NCI-H446 (cell line): Measurements from ENCODE around the gene TSSC4.

Experiments
- DNase-seq, 2 experiments: peaks; one replicate each; lab custom pipeline; 2025; lab: John Stamatoyannopoulos, UW

The TSSC4 gene

DNA sequence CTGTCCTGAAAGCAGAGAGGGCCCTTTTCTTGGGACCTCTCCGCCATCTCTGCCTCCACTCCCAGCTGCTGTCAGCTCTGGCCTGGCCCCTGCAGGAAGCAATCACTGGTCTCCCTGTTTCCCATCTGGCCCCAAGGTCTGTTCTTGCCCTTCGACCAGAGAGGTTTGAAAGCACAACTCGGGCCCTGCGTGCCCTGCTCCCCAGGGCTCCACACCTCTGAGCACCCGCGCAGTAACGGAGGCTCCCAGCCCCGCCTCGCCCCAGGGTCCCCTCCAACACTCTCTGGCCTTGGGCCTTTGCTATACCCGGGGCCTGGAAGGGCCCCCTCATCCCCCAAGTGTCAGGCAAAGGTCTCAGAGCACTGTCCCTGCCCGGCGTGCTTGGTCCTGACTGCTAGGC is 31.2 kb upstream of the TSSC4 start:
- no peak for DNase-seq

DNA sequence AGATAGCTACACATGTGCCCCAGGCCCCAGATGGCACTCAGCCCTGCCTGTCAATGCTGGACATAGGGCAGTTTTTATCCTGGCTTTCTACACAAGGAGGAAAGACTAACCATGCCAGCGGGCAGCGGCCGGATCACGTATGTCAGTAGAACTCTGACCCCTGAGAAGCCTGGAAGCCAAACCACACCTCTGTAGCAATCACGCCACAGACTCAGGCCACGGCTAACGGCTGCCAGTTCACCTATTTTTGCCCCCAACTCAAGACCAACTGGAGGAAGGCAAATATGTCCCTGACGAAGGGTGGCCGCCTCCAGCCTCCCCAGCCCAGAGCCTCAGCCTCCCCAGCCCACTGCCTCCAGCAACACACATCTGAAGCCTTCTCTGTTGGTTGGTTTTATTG is 30.7 kb upstream of the TSSC4 start:
- no peak for DNase-seq

DNA sequence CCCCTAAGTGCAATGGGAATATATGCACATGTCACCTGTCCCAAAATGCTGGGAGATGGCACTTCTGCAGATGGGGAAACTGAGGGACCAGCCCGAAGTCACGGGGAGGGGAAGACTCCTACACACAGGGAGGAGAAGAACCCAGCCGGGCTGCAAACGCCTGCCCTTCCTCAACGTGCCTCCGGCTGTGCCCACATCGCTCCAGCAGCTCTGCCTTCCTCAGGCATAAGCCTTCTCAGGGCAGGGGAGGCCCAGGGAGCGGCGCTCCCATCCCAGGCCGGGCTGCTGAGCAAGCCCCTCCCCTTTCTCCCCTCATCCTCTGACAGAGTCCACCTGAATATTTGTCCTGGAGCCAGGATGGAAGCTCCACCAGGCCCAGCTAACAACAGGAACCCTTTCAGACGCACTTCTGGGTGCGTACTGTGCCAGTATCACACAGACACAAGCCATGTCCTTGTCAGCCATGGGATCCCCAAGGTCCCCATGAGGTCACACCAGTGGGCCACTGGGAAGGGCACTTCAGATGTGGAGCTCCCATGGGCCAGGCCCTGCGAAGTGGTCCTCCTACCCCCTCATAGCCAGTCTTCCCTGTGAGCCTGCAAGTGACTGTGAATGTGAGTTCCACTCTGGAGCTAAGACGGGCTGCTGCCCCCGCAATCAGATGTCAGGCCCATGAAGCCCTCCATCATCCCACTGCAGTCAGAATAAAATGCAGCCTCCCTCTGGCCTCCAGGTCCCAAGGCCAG is 25.9 kb upstream of the TSSC4 start:
- no peak for DNase-seq

DNA sequence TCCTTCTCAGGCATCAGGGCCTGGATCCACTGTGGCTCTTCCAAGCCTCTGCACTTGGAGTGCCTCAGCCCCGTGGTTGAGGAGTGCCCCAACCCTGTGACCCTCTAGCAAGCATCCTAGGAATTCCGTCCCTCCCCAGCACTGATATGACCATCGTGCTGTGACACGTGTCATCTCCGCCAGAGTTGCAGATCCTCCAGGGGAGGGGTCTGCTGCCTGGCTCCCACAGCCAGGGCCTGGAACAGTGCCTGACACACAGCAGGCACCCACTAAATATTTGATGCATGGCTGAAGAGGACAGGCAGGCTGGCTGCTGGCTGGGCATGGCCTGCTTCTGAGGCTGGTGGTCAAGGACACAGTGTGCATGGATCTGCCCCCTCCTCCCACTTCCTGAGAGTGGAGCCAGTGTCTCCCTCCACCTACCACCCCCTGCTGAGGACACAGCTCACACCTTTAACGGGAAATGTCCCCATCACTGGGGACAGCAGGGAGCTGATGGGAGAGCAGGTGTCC is 25.2 kb upstream of the TSSC4 start:
- no peak for DNase-seq

DNA sequence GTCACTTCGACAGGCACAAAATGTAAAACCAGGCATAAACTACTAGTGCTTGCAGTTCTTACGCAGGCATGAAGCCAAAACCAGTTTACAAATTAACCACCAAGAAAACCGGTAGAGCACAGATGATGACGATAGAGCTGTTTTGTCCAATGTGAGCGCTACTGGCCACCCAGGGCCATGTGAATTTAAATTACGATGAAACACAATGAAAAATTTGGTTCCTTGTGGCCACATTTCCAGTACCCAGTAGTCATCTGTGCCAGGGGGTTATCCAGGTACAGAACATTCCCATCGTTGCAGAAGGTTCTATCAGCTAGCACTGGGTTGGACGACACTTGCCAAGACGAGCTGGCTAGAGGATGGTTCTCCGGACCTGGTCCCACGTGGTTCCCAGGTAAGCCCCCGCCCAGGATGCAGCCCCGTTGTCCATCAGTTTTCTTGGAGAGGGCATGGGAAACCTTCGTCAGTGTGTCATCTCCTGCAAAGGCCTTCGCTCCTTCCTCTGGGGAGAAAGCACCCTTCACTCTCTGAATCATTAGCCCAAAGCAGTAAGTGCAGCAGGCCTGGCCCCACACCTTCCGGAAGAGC is 24.5 kb upstream of the TSSC4 start:
- no peak for DNase-seq

DNA sequence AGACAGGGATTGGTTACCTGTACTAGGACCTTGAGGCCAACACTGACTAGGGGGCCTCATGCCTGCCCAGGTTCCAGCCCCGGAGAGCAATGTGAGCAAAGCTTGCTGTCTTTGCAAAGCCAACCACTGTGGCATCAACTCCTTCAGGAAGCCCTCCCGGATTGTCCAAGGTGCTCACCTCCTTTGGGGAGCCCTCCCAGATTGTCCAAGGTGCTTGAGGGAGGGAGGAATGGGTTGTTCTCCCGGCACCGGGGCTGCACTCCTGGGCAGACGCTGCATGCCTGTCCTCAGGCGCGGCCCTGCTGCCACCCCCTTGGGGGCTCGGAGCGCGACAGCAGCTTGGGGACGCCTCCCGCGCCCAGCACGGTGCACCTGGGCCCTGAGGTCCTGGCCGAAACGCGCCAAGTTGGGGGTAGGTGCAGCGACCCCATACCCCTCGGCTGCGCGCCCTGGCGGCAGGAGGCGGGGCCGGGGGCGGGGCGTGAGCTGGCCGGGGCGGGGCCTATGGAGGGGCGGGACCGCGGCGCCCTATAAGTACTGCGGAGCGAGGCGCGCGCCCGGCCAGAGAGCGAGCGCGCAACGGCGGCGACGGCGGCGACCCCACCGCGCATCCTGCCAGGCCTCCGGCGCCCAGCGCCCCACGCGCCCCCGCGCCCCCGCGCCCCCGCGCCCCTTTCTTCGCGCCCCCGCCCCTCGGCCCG is 23.6 kb upstream of the TSSC4 start, which contains the start of gene CD81:
TSS of gene CD81 (plus strand) at position 560 of the 701 bp plus-strand sequence. CDS start 240 bp downstream, outside the sequence.
- DNase-seq: peak in 1 of 2 experiments; percentile 56

DNA sequence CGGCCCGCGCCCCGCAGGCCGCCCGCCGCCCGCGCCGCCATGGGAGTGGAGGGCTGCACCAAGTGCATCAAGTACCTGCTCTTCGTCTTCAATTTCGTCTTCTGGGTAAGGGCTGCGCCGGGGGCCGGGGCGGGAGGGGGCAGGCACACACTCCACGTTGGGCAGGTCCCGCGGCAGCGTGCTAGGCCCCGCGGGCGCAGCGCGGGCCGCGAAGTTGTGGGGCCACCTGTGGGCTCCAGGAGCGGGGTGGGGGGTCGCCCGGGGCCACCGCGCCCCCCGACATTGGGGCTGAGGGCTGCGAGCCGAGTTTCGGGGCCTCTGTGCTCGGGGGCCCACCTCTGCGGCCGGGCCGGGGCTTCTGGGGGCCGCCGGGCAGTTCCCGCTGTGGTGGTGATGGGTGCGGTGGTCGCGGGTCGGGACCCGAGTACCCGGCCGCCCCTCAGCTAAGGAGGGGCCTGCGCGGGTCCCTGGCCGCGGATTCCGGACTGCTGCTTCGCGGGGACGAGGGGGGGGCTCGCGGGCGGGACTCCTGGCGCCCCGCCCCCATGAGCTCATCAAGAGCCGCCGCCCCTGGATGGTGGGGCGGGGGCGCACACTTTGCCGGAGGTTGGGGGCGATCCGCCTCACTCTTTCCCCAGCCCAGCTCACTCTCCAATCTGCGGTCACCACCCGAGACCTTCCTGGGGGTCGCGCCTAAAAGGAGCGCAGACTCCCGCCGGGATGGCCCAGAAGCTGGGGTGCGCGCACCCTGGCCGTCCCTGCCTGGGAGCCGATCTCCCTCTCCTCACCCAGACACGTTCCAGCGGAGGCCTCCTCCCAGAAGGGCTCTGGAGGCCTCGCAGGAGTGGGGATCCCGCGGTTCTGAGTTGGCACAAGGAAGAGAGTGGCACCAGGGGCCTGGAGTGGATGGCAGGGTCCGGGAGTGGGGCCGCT is 22.8 kb upstream of the TSSC4 start:
- peak in 1 of 2 experiments; percentile 62 for DNase-seq

DNA sequence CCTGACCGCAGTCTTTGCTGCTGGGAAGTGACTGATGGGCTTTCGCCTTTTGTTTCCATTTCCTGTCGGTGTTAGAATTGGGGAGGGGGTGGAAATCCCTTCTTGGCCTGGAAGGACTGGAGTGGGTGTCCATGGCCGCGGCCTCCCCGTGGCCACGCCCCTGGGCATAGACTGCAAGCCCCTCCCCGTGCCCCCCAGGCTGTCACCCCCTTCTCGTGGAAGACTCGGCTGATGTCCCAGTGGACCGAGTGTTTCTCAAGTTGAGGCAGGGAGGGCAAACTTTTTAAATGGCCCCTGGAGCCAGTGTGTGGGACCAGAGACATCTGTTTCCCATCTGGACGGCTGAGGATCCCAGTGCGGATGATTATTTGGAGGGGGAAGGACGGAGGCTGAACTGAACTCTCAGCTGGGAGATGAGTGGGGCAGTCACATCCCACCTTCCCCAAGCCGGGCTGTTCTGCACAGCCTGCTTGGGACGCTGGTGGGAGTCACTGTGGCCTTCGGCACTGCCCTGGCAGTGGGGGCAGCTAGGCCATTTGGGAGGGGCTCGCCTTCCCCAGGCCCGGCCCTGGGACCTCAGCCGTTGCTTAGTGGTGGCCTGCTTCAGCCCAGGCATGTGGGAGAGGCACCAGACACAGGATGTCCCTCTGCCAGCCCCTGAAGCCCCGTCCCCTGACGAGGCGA is 21.9 kb upstream of the TSSC4 start:
- DNase-seq: no peak

DNA sequence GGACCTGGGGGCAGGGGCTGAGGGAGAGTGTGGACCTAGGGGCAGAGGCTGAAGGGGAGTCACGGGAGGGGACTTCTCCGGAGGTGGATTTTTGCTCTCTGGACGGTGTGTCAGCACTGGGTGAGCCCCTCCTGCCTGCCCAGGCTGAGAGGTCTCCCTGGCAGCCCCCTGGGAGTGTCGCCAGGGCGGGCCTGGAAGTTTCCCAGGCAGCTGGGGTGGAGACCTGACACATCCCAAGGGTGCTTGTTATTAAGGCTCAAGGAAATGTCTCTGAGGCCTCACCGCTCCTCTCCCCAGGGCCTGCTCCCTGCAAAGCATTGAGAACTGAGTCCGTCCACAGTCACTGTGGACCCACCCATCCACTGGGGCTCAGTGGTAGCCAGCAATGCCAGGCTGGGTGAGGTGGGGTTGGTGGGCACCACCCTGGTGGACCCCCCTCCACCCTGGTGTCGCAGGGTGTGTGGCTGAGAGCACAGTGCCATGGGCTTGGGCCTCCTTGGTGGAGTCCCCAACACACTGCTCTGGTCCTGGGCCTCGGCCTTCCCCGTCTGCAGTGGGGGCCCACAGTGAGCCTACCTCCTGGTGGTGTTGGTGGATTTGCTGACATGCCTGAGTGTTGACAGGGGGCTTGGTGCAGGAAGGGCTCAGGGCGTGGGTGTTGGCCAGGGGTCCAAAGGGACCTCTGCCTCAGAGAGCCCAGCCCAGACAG is 20.9 kb upstream of the TSSC4 start:
- no peak for DNase-seq

DNA sequence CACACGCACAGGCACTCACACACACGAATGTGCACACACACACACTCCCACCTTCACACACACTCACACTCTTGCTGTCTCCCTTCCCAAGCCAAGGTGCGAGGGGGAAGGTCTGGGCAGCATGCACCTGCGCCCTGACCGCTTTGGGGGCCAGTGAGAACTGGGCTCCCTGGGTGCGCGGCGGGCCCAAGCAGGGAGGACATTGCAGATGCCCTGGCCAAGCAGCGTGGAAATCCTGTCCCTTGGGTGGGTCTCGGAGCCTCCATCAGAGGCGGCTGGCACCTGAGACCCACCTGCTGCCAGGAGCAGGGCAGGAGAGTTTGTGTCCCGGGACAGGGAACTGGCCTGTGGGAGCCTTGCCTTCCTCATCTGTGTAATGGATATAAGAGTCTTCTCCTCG is 20.2 kb upstream of the TSSC4 start:
- DNase-seq: no peak

DNA sequence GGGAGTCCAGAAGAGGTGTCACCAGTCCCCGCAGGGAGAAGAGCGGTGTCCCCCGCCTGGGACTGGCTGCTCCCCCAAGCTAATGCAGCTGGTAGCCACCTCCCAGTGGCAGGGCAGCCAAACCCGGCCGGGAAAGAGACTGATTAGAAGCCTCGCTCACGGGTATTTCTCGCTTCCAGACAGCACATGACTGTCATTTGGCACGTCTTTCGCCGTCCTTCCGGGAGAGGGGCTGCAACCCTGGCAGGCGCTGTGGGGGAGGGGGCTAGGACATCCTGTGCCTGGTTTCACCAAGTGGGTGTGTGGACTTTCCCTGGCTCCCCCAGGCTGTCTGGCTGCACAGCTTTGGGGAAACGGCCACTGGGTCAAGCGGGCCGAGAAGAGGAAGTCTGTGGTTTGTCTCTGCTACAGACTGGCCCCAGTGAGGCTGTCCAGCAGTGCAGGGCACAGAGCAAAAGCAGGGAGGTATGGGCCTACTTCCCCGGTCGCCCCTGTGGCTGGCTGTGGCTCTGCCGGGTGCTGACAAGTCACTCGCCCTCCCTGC is 19.7 kb upstream of the TSSC4 start:
- no peak for DNase-seq

DNA sequence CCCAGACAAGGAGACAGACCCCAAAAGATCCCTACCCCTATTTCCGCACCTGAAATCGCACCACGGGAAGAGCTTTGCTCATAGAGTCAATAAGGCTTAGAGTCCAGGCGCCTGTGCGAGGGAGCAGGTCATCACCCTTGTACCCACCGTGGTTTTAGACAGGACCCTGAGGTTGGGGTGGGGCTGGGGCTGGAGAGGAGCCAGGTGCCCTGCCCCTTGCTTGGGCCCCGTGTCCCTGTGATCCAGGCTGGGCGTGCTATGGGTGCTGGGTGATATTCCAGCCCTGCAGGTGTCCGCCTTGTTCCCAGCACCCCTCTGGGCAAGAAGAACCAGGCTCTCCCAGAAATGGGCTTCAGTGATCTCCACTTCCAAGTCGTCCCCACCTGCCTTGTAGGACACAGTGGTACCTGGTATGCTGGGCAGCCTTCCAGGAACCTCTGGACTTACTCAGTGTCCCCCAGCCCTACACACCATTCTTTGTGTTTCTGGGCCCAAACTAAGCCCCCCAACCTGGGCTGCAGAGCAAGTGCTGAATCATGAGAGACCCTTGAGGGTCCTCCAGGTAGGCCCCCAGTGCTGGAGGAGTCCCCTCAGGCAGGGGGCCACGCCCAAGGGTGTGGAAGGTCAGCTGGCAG is 18.9 kb upstream of the TSSC4 start:
- DNase-seq: no peak

DNA sequence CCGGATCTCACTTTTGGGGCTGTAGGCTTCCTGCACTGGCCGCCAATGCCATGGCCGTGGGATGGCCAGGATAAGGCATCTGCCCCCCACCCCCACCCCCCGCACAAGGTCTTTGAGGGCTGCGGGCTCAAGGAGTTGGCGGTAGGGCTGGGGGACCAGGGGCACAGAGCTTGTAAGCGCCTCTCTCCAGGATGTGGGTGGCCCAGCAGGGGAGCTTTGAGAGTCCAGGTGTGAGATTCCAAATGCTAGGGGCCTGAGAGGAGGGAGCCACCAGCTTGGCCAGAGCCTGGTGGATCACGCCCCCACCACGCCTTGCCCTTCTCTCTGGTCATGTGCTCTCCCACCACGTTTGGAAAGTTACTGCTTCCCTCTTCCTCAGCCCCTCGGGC is 18.4 kb upstream of the TSSC4 start:
- no peak for DNase-seq

DNA sequence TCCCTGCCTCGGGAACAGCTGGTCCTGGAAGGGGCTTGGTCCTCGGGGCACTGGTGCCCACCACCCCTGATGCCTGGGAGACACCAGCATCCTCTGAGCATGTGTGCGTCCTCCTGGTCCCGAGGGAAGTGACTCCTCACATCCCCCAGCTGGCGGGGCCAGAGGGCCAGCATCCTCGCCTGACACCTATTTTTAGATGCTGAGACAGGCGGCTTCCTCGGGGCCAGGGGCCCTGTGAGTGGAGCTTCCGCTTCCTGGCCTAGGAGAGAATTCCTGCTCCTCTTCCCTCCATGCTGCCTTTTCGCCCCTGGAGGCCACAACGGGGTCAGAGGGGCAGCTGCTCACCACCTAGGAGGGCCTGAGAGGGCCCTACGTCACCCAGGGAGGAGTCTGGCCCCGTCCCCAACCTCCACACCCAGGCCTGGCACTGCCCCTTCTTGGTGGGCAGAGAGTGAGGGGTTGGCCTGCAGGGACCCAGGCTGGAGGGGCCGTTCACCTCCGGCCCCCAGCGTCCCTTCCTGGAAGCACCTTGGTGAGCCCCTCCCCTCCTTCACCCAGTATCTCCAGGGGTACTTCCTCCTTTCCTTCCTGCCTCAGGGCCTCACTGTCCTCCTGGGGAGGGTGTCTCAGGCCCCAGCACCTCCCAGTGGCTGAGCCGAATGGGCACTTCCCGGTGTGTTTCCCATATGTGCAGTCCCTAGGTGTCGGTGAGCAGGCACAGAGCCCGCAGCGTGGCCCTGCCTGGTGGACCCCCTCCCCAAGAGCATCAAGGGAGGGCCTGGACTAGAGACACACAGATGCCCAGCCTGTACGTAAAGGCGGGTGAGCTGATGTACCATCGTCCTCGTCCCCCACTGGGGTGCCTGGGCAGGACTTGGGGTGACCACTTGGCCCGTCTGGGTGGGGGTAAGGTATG is 17.4 kb upstream of the TSSC4 start:
- DNase-seq: no peak

DNA sequence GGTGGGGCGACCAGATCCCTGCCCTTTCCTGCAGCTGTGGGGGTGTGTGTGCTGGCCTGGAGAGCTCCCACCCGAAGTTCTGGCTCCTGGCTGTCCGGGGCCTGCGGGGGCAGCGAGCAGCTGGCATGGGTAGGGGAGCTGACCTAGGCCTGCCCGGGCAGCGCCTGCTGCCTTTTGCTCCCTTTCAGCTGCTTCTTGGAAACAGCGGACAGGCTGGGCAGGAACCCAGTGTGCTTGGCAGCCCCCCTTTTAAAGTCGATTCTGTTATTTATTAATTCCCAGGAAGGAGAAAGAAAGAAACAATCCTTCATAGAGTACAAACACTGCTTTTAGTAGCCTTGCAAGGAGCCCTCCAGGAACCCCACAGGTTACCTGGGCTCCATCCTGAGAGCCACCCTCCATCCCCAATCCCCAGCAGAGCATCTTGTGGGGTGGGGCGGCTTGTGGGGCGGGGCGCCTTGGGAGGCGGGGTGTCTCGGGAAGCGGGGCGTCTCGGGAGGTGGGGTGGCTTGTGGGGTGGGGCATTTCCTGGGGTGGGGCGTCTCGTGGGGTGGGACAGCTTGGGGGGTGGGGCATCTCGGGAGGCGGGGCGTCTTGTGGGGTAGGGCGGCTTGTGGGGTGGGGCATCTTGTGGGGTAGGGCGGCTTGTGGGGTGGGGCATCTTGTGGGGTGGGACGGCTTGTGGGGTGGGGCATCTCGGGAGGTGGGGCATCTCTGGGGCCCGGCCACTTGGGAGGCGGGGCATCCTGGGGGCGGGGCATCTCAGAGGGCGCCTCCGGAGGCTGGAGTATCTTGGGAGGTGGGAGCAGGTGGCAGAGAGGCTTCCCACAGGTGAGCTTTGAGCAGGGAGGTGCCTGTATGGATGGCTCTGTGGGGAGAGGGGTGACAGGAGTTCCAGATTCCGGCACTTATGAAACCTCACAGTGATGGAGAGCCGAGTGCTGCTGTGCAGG is 16.4 kb upstream of the TSSC4 start:
- no peak for DNase-seq

DNA sequence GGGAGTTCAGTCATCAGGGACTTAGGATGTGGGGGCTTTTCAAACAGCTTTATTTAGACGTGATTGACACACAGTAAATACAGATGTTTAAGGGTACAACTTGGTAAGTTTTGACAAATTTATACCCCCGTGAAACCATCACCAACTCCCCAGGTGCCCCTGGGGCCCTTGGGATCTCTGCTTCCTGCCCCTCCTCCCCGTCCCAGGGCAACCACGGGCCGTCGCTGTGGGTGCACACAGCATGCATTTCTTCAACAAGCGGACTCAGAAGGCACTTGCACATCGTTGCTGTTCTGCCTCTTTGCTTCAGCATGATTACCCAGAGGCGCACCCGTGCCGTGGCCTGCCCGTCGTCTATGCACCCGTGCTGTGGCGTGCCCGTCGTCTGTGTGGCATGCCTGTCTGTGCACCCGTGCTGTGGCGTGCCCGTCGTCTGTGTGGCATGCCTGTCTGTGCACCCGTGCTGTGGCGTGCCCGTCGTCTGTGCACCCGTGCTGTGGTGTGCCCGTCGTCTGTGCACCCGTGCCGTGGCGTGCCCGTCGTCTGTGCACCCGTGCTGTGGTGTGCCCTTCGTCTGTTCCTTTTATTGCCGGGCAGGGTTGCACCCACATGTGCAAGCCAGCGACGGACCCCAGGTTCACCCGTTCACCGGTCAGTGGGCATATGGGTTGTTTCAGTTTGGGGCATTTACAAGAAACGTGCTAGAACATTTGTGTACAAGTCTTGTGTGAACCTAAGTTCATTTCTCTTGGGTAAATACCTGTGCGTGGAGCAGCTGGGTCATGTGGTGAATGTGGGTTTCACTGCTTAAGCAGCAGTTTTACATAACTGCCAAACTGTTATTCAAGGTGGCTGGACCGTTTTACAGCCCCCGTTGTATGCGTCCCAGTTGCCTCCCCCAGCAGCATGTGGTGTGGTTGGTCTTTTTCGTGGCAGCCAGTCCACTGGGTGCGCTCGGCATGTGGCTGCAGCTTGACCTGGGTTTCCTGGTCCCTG is 15.1 kb upstream of the TSSC4 start:
- DNase-seq: no peak
